HG03280 (cell line): Measurements from ENCODE around the gene KCNE4.

Experiments used
- ATAC-seq: cut with Tn5 transposase; IDR thresholded peaks from one replicate; pipeline ENCODE4 v1.9.1; 2021; ENCODE audit warnings: mild to moderate bottlenecking, moderate library complexity; ENCODE audit not compliant: unreplicated experiment

The KCNE4 gene

GRCh38 chr2:223040527-223040926 is 11.5 kb upstream of the KCNE4 start:
- no peak for ATAC-seq

DNA sequence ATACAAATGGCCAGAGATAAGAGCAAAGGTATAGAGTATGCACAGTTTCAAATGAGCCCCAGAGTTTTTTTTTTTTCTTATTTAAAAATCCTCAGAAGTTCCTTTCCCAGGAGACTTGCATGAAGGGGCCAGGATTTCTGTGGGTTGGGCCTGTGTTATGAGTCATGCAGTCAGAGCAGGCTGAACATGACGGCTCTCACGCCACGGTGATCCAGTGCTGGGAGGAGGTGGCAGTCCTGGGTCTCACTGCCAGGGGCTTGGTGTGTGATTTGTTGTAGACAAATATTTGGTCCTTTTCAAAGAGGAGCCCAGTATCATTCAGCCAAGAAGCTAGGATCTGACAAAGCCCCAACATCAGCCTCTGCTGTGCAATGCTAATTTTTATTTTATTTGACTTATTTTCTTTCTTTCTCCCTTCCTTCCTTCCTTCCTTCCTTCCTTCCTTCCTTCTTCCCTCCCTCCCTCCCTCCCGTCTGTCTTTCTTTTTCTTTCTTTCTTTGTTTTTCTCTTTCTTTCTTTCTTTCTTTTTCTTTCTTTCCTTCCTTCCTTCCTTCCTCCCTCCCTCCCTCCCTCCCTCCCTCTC is 10.4 kb upstream of the KCNE4 start:
- ATAC-seq, result no peak

GRCh38 chr2:223042284-223042683 is 9.7 kb upstream of the KCNE4 start:
- no peak for ATAC-seq

DNA sequence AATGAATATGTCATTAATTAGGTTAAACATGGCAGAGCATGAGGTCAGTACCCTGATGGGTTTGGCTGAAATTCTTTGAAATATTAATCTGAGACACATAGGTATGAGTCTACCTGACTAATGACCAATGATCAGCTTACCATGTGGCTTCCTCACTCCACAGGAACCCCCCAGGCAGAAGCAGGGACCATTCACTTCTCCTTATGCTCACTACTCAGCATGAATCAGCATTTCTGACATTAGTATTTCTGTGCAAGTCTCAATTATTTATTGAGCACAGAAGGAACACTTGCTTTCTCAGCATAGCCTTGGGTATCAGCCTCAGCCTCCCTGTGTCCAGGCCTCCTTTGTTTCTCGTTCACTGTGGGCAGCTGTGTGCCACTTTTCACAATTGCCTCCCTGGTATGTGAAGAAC is 9.3 kb upstream of the KCNE4 start:
- ATAC-seq, result no peak

GRCh38 chr2:223043164-223043941 is 8.6 kb upstream of the KCNE4 start:
- ATAC-seq, result no peak

DNA sequence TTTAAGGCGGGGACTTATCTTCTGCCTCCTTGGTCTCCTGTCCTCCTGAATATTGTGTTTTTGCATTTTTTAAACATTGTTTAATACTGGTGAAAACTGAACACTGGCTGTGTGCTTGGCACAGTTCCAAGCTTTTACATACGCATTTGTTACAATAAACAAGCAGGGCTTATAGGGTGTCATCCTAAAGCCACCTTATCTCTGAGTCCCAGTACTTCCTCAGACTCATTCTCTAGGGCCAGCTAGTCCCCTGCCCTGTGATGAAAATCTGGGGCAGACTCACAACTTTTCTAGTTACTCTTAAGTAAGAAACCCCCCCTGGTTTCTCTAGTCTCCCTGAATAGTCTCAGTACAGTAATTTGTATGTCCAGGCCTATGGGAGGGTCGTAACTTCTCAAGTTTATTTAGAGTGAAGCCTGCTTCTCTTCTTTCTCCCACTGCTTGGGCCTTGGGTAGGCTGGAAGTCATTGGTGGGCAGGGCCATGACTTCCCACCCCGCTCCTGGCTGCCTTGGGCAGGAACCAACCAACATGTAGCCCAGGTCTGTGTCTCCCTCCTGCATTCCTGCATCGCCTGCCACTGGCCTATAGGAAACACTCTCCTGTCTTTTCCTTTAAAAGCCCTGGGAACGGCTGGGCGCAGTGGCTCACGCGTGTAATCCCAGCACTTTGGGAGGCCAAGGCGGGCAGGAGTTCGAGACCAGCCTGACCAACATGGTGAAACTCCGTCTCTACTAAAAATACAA is 7.7 kb upstream of the KCNE4 start:
- no peak for ATAC-seq

DNA sequence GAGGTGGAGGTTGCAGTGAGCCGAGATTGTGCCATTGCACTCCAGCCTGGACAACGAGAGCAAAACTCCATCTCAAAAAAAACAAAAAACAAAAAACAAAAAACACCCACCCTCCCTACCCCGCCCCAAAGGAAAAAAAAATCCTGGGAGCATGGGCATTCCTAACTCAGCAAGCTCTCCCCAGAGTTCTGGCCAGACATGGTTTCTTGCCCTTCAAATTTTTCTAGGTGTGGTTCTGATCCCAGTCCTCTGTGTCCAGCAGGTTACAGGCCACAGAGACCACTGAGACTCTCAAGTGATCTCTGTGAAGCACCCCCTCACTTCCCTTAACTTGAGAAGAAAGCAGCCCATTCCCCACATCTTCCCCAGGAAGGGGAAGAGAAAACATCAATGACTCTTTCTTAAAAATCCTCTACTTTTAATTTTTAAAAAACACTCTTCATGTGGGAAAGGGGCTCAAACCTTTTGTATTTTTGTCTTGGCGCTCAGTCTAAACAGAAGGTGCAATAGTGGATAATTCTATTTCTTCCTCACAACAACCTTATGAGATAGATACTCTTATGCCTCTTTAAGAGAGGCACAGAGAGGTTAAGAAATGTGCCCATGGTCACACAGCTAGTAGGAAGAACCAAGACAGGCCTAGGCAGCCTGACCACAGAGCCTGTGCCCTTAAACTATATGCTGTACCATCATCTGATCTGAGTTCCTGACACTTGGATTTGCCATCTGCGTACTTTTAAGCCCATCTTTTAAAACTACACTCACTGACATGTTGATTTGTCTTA is 6.9 kb upstream of the KCNE4 start:
- no peak for ATAC-seq

DNA sequence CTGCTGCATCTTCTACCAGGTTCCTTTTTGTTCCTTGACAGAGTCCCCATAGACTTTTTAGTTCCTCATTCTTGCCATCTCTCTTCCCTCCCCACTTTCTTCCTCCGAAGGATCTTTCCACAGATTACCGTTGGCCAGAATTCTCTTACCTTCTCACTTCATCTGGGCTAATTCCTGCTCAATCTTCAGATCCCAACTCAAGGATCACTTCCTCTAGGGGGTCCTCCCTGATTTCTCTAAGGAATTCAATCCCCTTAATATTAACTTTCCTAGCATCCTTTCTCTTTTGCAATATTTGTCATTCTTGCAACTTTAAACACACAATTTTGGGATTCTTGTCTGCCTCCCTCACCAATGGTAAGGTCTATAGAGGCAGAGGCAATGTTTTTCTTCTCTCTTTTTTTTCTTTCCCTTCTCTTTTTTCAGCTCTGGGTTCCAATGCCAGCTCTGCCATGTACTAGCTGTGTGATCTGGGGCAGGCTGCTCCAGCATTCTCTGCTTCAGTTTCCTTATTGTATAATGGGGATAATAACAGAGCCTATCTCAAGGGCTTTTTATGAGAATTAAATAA is 5.4 kb upstream of the KCNE4 start:
- no peak for ATAC-seq

GRCh38 chr2:223047260-223047761 is 4.7 kb upstream of the KCNE4 start:
- no peak for ATAC-seq

DNA sequence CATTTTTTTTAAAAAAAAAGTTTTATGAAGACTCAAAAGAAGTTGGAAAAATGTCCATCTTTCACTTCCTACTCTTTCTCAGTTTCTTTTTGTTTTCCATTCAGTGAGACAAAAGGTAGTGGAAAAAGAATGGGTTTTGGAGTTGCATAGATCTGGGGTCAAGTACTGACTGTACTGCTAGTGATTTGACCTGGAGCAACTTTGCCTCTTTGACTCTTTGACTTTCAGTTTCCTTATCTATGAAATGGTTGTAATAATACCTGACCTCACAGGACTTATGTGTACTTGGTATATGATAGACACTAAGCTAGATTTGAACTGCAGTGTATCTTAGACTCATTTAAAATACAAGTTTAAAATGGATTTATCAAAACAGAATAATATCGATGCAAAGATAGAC is 3.5 kb upstream of the KCNE4 start:
- peak; percentile 71 for ATAC-seq

- no peak for ATAC-seq
These were observed 2.6 kb upstream of the KCNE4 start for GRCh38 chr2:223049356-223049755.

DNA sequence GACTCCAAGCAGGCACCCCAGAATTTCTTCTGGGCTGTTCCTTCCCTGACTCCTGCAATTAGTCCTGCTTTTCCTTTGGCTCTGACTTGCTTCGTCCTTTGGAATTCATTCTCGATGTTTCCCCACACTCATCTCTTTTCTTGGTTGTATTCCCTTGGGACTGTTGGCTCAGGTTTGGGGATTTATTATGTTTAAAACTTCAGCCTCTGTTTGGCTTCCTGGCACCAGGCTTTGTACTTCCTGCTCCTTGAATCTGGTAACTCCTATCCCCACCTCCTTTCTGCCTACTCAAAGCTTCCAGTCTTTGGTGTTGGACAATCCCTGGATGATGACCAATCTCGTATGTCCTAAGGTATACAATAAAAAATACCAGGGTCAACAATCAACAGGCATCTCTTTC is 1.8 kb upstream of the KCNE4 start:
- no peak for ATAC-seq

GRCh38 chr2:223050900-223051504 is 988 bp upstream of the KCNE4 start:
- ATAC-seq, result no peak

DNA sequence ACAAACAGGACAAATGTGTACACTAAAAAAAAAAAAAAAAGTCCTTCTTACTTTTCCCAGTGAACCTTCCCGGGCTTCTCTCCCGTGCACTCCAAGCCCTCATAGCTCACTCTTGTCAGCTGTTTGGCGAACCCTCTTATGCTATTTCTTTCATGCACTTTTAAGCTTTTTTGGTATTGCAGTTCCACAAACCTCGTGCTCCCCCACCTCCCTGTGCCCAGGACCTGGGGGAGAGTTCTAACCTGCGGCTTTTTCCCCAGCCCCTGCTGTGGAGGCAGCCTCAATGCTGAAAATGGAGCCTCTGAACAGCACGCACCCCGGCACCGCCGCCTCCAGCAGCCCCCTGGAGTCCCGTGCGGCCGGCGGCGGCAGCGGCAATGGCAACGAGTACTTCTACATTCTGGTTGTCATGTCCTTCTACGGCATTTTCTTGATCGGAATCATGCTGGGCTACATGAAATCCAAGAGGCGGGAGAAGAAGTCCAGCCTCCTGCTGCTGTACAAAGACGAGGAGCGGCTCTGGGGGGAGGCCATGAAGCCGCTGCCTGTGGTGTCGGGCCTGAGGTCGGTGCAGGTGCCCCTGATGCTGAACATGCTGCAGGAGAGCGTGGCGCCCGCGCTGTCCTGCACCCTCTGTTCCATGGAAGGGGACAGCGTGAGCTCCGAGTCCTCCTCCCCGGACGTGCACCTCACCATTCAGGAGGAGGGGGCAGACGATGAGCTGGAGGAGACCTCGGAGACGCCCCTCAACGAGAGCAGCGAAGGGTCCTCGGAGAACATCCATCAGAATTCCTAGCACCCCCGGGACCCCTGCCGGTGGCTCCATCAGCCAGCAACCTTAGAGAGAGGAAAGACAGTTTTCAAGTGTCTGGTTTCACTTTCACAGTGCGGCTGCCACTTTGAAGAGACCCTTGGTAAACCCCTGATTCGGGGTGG is 826 bp downstream of the KCNE4 start:
- no peak for ATAC-seq

- no peak for ATAC-seq
These were observed 1.6 kb downstream of the KCNE4 start for GRCh38 chr2:223053484-223054192.

- ATAC-seq, result no peak
These were observed 2.3 kb downstream of the KCNE4 start for GRCh38 chr2:223054193-223054781.

DNA sequence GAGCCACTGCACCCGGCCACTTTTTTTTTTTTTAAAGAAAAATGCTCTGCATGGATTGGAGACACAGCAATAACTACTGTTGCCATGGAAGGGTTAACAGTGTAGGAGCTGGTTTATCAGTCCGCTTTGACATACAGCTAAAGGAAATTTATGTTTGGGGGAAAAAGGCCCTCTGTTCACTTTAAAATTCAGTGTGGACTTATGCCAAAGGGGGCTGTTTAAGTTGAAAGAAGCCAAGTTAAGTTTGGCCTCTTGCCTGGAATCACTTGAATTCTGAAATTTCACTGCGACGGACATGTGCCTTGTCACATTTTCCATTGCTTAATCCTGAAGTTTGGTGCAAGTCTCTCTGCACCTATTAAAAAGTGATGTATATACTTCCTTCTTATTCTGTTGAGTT is 3.1 kb downstream of the KCNE4 start:
- no peak for ATAC-seq

GRCh38 chr2:223055836-223056235 is 3.8 kb downstream of the KCNE4 start:
- no peak for ATAC-seq
